ENCODE results near the gene IKBKE.

The IKBKE gene

DNA sequence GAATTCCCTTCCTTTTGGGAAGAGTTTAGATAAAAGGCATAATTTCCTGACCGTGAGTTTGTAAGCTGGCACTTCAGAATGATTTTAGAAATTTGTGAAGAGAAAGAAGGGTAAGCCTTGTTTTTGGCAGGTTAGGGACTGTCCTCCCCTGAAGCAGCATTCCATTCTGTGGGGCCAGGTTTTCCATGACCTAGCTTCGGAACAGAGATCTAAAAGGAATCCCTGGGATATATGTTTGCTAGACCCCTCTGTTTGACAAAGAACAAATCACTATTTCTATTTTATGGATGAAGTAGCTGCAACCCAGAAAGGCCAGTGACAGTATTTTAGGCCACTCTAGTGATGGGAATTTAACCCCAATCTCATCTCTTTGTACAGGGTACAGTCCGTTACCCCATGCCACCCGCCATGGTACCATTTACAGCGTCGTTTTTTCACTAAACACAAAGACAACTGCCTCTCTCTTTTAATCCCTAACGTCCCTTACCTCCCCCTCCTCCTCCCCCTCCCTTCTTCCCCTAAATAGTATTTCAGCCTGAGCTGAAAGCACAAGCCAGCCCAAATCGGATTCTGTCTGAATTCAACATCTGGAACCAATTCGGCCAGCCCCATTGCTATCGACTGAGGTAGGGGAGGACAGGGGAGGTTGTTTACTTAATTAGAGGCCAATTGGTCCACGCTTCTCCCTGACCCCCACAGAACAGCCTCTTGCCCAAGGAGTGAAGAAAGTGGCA lies 23.4 kb upstream of the IKBKE start:
- H3K4me3 ChIP-seq (ENCODE audit: low read depth, low read length), result no peak overlapping the region
- TF ChIP-seq, protein P1, sequence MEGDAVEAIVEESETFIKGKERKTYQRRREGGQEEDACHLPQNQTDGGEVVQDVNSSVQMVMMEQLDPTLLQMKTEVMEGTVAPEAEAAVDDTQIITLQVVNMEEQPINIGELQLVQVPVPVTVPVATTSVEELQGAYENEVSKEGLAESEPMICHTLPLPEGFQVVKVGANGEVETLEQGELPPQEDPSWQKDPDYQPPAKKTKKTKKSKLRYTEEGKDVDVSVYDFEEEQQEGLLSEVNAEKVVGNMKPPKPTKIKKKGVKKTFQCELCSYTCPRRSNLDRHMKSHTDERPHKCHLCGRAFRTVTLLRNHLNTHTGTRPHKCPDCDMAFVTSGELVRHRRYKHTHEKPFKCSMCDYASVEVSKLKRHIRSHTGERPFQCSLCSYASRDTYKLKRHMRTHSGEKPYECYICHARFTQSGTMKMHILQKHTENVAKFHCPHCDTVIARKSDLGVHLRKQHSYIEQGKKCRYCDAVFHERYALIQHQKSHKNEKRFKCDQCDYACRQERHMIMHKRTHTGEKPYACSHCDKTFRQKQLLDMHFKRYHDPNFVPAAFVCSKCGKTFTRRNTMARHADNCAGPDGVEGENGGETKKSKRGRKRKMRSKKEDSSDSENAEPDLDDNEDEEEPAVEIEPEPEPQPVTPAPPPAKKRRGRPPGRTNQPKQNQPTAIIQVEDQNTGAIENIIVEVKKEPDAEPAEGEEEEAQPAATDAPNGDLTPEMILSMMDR (IDR thresholded peaks at IDR 0.05; ENCODE audit: borderline replicate concordance, insufficient read depth, low read depth, low read length), result no peak

GRCh38 chr1:206447422-206447765 lies 22.9 kb upstream of the IKBKE start:
- TF ChIP-seq, protein P1 (IDR thresholded peaks at IDR 0.05; ENCODE audit: borderline replicate concordance, insufficient read depth, low read depth, low read length), result no peak
- H3K4me3 ChIP-seq (ENCODE audit: low read depth, low read length), result no peak overlapping the region

DNA sequence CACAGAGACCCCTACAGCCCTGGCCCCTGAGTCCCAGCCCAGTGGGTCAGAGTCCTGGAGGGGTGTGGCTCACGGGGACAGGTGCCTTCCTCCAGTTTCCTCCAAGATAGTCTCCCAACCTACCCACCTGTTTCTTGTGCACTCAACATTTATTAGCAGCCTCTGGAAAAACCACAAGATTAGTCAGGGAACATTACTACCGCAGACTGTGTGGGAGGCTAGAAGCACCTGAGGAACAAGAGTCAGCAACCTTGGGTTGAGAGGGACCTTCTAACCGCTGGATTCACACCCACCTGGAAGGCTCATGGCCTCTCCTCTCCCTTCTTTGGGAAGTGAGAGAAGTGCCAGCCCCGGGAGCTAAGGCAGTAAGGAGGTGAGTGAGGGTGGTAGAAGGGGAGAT lies 22.5 kb upstream of the IKBKE start:
- H3K4me3 ChIP-seq (ENCODE audit: low read depth, low read length), result no peak overlapping the region
- TF ChIP-seq, protein P1 (IDR thresholded peaks at IDR 0.05; ENCODE audit: borderline replicate concordance, insufficient read depth, low read depth, low read length), result no peak

DNA sequence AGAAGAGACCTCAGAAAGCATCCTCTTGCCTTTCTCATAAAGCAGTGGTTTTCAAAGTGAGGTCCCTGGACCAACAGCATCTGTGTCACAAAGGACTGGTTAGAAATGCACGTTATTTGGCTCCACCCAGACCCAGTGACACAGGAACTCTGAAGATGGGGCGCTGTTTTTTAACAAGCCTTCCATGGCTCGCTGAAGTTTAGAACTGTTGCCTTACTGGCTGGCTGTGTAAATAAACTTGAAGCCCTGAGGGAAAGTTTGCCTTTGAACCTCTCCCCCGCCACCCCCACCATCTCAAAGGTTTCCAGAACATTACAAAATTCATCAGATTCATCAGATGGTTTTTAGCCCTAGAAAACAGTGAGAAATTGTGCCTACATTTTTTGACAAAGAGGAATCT lies 21.8 kb upstream of the IKBKE start:
- H3K4me3 ChIP-seq (ENCODE audit: low read depth, low read length), result no peak overlapping the region
- TF ChIP-seq, protein P1 (IDR thresholded peaks at IDR 0.05; ENCODE audit: borderline replicate concordance, insufficient read depth, low read depth, low read length), result no peak

DNA sequence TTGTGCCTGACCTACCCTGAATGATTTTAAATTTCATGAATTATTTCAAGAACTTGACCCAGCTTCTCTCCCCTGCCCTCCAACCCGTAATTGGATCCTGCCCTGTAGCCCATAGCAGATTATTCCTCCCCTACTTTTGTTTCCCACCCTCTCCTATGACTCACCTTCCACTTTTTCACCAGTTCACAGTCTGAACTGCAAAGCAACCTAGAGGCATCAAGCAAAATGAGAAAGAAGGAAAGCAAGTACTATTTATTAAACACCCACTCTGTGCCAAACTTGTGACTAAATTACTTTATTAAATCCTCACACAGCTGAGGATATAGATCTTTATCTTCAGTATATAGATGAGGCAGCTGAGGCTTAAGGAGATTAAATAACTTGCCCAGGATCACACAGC lies 20.7 kb upstream of the IKBKE start:
- TF ChIP-seq, protein P1 (IDR thresholded peaks at IDR 0.05; ENCODE audit: borderline replicate concordance, insufficient read depth, low read depth, low read length), result no peak
- H3K4me3 ChIP-seq (ENCODE audit: low read depth, low read length), result no peak overlapping the region

DNA sequence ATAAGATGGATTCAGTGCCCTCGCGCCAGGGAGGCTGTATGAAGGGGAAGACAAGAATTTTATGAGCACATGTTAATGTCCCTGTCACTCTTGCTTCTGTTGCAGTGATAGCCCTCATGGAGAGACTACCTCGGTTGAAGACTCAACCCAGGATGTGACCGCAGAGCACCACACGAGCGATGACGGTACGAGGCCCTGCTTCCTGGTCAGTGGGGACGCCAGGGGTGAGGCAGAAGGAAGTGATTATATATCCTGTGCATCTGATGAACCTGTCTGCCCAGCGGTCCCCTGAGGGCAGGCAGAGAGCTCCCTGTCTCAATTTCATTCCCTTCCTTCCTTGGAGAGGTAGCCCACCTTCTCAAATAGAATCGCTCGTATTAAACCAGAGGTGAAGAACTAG lies 20.0 kb upstream of the IKBKE start:
- TF ChIP-seq, protein P1 (IDR thresholded peaks at IDR 0.05; ENCODE audit: borderline replicate concordance, insufficient read depth, low read depth, low read length), result no peak
- no peak overlapping the region for H3K4me3 ChIP-seq (ENCODE audit: low read depth, low read length)

GRCh38 chr1:206451134-206451686 lies 19.1 kb upstream of the IKBKE start:
- TF ChIP-seq, protein P1 (IDR thresholded peaks at IDR 0.05; ENCODE audit: borderline replicate concordance, insufficient read depth, low read depth, low read length), result no peak
- H3K4me3 ChIP-seq (ENCODE audit: low read depth, low read length), result no peak overlapping the region

Measured in GM12875 (cell line).